Measurements from ENCODE around the gene CCDC182.

The CCDC182 gene

GRCh38 chr17:57745242-57745641 lies at the start of gene CCDC182:
TSS of gene CCDC182 (minus strand) at chr17:57745299. CDS start at chr17:57745272, 27 bp downstream.
- TF ChIP-seq GATA2 (IDR thresholded peaks at IDR 0.05; ENCODE audit: low read depth, low read length) (no peak), GATA3 (IDR thresholded peaks at IDR 0.05; ENCODE audit: low read depth, low read length) (no peak)

DNA sequence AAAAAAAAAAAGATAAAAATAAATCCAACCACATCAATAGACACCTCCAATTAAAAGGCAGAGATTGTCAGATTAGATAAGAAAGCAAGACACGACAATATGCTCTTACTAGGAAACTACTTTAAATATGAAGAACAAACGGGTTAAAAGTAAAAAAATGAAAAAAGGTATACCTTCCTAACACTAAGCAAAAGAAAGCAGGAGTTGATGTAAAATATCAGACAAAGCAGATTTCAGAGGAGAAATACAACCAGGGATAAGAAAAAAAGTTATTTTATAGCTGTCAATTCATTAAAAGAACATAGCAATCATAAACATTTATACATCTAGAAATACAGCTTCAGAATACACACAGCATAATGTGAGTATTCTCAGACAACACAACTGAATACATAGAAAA lies 49.7 kb upstream of the CCDC182 start:
- TF ChIP-seq GATA2 (IDR thresholded peaks at IDR 0.05; ENCODE audit: low read depth, low read length), result no peak
- no peak for TF ChIP-seq GATA3 (IDR thresholded peaks at IDR 0.05; ENCODE audit: low read depth, low read length)

- TF ChIP-seq GATA3 (IDR thresholded peaks at IDR 0.05; ENCODE audit: low read depth, low read length) (no peak), GATA2 (IDR thresholded peaks at IDR 0.05; ENCODE audit: low read depth, low read length) (no peak)
Observed at GRCh38 chr17:57788725-57789124, 43.6 kb upstream of the CCDC182 start.

GRCh38 chr17:57785022-57785421 lies 39.9 kb upstream of the CCDC182 start:
- TF ChIP-seq GATA3 (IDR thresholded peaks at IDR 0.05; ENCODE audit: low read depth, low read length), result no peak

GRCh38 chr17:57784226-57784895 lies 39.3 kb upstream of the CCDC182 start:
- no peak for TF ChIP-seq GATA3 (IDR thresholded peaks at IDR 0.05; ENCODE audit: low read depth, low read length)

DNA sequence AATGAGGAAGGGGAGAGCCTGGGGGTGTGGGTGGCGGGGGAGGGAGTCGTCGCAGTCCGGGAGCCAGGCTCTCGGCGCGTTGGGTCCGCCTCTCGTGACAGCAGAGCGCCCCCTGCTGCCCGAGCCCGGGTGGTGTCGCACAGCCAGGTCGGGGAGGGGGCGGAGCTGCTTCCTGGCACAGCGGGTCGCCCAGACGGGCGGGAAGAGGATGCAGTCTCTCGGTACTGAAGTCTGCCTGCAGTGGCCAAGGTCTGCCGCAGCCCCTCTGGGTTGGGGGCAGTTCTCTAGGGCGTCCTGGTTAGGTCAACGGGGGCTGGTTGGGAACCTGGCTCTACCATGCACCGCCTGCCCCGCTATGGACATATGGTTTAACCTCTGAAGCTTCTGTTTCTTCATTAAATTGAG lies 38.2 kb upstream of the CCDC182 start:
- no peak; the same call in 1 of the 2 replicates for TF ChIP-seq GATA2 (IDR thresholded peaks at IDR 0.05; ENCODE audit: low read depth, low read length)
- TF ChIP-seq GATA3 (IDR thresholded peaks at IDR 0.05; ENCODE audit: low read depth, low read length), result no peak

- TF ChIP-seq GATA3 (IDR thresholded peaks at IDR 0.05; ENCODE audit: low read depth, low read length) (no peak), GATA2 (IDR thresholded peaks at IDR 0.05; ENCODE audit: low read depth, low read length) (no peak)
Observed at GRCh38 chr17:57782647-57783337, 37.7 kb upstream of the CCDC182 start.

GRCh38 chr17:57782062-57782490 lies 37.0 kb upstream of the CCDC182 start:
- TF ChIP-seq GATA3 (IDR thresholded peaks at IDR 0.05; ENCODE audit: low read depth, low read length) (no peak), GATA2 (IDR thresholded peaks at IDR 0.05; ENCODE audit: low read depth, low read length) (0 out of 2 replicates have a peak, but pooled peaks have one; percentile 24)

DNA sequence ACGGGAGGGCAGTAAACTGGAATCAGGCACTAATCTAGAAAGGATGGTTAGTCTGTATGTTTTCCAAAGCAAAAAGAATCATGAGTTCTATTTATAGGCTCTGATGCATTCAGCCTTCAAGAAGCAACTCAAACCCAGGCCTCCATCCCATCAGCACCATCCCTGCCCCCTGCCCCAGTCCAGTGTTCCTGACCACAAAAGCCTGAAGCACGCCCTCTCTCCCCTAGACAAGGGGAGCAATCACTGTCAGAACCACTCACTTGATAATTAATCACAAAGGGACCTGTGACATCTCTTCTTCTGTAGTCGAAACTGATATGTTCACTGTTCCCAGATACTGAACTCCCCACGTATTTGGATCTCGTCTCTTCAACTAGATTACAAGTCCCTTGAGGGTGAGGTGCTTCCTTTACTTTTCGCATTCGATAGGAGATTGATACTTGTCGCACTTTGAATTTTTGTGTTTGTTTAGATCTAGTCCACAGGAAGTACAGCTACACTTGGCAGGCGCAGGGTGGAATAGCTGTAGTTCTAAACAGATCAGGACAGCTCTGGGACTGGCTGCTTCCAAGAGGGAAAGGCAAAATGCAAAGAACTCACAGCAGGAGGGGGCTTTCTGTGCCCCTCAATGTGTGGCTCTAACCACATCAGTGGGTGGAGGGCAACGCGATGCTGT lies 36.4 kb upstream of the CCDC182 start:
- TF ChIP-seq GATA3 (IDR thresholded peaks at IDR 0.05; ENCODE audit: low read depth, low read length), result no peak
- TF ChIP-seq GATA2 (IDR thresholded peaks at IDR 0.05; ENCODE audit: low read depth, low read length), result no peak; the same call in 1 of the 2 replicates

- no peak for TF ChIP-seq GATA3 (IDR thresholded peaks at IDR 0.05; ENCODE audit: low read depth, low read length)
- TF ChIP-seq GATA2 (IDR thresholded peaks at IDR 0.05; ENCODE audit: low read depth, low read length), result no peak
Observed at GRCh38 chr17:57779706-57780105, 34.6 kb upstream of the CCDC182 start.

- TF ChIP-seq GATA3 (IDR thresholded peaks at IDR 0.05; ENCODE audit: low read depth, low read length) (no peak), GATA2 (IDR thresholded peaks at IDR 0.05; ENCODE audit: low read depth, low read length) (no peak)
Observed at GRCh38 chr17:57778306-57778705, 33.2 kb upstream of the CCDC182 start.

- TF ChIP-seq GATA2 (IDR thresholded peaks at IDR 0.05; ENCODE audit: low read depth, low read length), result no peak
- no peak for TF ChIP-seq GATA3 (IDR thresholded peaks at IDR 0.05; ENCODE audit: low read depth, low read length)
Observed at GRCh38 chr17:57776366-57776765, 31.3 kb upstream of the CCDC182 start.

GRCh38 chr17:57774872-57775271 lies 29.8 kb upstream of the CCDC182 start:
- TF ChIP-seq GATA3 (IDR thresholded peaks at IDR 0.05; ENCODE audit: low read depth, low read length) (no peak), GATA2 (IDR thresholded peaks at IDR 0.05; ENCODE audit: low read depth, low read length) (no peak)

DNA sequence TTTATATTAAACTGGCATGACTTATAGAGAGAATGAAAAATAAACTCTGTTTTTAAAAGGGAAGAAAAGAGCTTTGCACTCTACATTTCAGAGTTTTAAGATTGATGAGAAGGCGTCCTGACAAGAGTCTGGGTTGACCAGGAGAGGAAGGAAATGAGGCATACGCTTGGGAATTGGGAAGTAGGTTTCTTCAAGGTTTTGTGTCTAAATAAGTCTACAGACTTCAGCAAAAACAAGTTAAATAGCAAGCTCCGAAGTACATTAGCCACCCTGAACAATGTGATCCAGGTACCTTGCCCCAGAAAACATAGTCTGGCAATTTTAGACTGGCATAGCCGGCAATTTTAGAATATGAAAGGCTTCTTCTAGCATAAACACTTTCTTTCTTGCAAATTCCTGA lies 28.5 kb upstream of the CCDC182 start:
- TF ChIP-seq GATA2 (IDR thresholded peaks at IDR 0.05; ENCODE audit: low read depth, low read length) (no peak), GATA3 (IDR thresholded peaks at IDR 0.05; ENCODE audit: low read depth, low read length) (no peak)

DNA sequence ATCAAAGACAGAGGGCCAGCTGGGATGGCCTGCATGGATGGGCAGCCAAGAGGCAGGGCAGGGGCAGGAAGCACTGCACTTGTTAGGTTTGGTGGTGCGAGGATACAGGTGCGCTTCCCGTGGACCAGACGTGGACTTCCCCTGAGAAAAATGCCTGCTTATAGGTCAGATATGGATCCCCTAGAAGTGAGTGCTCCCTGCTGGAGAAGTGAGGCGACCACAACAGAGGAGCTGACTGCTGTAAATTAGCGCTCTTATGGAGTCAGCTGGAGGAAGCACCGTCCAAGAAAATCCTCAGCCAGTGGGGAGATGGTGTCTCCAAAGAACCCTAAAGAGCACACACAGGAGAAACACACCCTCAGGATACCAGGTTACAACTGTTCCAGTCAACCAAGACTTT lies 27.7 kb upstream of the CCDC182 start:
- TF ChIP-seq GATA3 (IDR thresholded peaks at IDR 0.05; ENCODE audit: low read depth, low read length) (no peak), GATA2 (IDR thresholded peaks at IDR 0.05; ENCODE audit: low read depth, low read length) (no peak)

Data from SH-SY5Y (cell line).